Measurements from ENCODE around the gene C6orf47.

Gene C6orf47

GRCh38 chr6:31634131-31634530 is 26.4 kb downstream of the C6orf47 start:
- no peak for DNase-seq

GRCh38 chr6:31633447-31633846 is 27.1 kb downstream of the C6orf47 start:
- DNase-seq, result no peak

GRCh38 chr6:31632279-31632946 is 28.2 kb downstream of the C6orf47 start:
- DNase-seq, result no peak

- no peak for DNase-seq
Observed at GRCh38 chr6:31631681-31632278, 28.8 kb downstream of the C6orf47 start.

GRCh38 chr6:31631209-31631608 is 29.4 kb downstream of the C6orf47 start:
- DNase-seq, result no peak

- no peak for DNase-seq
Observed at GRCh38 chr6:31630177-31630934, 30.2 kb downstream of the C6orf47 start.

- DNase-seq, result no peak
Observed at GRCh38 chr6:31629014-31629413, 31.6 kb downstream of the C6orf47 start.

- DNase-seq, result no peak
Observed at GRCh38 chr6:31627690-31628287, 32.8 kb downstream of the C6orf47 start.

- no peak for DNase-seq
Observed at GRCh38 chr6:31626952-31627351, 33.6 kb downstream of the C6orf47 start.

- no peak for DNase-seq
Observed at GRCh38 chr6:31624070-31624469, 36.5 kb downstream of the C6orf47 start.

GRCh38 chr6:31622684-31623091 is 37.9 kb downstream of the C6orf47 start:
- DNase-seq, result no peak

GRCh38 chr6:31621991-31622390 is 38.6 kb downstream of the C6orf47 start:
- no peak for DNase-seq

GRCh38 chr6:31621320-31621939 is 39.1 kb downstream of the C6orf47 start:
- no peak for DNase-seq

GRCh38 chr6:31620586-31621319 is 39.8 kb downstream of the C6orf47 start, which contains the start of gene PRRC2A:
TSS of gene PRRC2A (plus strand) at chr6:31620715. CDS start at chr6:31622790, 2,075 bp downstream.
- peak; percentile 62 for DNase-seq

- DNase-seq, result peak; percentile 98
Observed at GRCh38 chr6:31619805-31620585, 40.6 kb downstream of the C6orf47 start.

- no peak for DNase-seq
Observed at GRCh38 chr6:31617010-31617409, 43.6 kb downstream of the C6orf47 start.

GRCh38 chr6:31615748-31616147 is 44.8 kb downstream of the C6orf47 start:
- no peak for DNase-seq

GRCh38 chr6:31614684-31615578 is 45.6 kb downstream of the C6orf47 start, which contains the start of gene AIF1:
TSS of gene AIF1 (plus strand) at chr6:31615234. CDS start at chr6:31615330, 96 bp downstream.
- DNase-seq, result no peak

GRCh38 chr6:31614075-31614619 is 46.4 kb downstream of the C6orf47 start:
- no peak for DNase-seq

- DNase-seq, result no peak
Observed at GRCh38 chr6:31610968-31611367, 49.6 kb downstream of the C6orf47 start.
